IMR-90 (cell line): ENCODE data around the gene SLC9A3. TPM values are rescaled to one million over a fixed set of nuclear protein-coding genes. Genes with fewer than 3 reads are reported as not detected.

Source experiments
- ATAC-seq: fragments of 200-7000 bp; cut with Tn5 transposase; 2 replicates; pipeline ENCODE4 v1.9.1; 2020; ENCODE audit warnings: low read depth, mild to moderate bottlenecking, moderate library complexity
- BruUV-seq: library from RNA; stranded (reverse); fragments of 400-500 nt; replicated peaks from 2 replicates; lab custom pipeline; 2021; lab: Mats Ljungman, UMichigan
- CTCF ChIA-PET: fragments of 300-600 bp; formaldehyde crosslinking; extraction: SDS; loops from one replicate; lab custom pipeline; 2021; ENCODE audit warnings: antibody characterized with exemption; lab: Yijun Ruan, JAX
- POLR2A ChIA-PET: fragments of 300-600 bp; sonication (Branson Sonifier 250); formaldehyde crosslinking; loops from one replicate; lab custom pipeline; 2022; ENCODE audit warnings: antibody characterized with exemption; ENCODE audit not compliant: unreplicated experiment; lab: Charles Lee
- DNase-seq: peaks from one replicate; pipeline ENCODE4 v3.0.0; 2013
- H2AFZ ChIP-seq: replicated peaks from 2 replicates; pipeline ENCODE3; 2013; ENCODE audit warnings: low read length, mild to moderate bottlenecking; ENCODE audit not compliant: poor library complexity
- H2AK5ac ChIP-seq: 2 replicates; pipeline ENCODE4 v1.6.1; 2013; ENCODE audit warnings: low read depth, low read length, inconsistent platforms
- H2AK9ac ChIP-seq: replicated peaks from 2 replicates; pipeline ENCODE3; 2013; ENCODE audit warnings: mild to moderate bottlenecking, low read depth, low read length, moderate library complexity; ENCODE audit not compliant: poor library complexity
- H2BK120ac ChIP-seq: 2 replicates; pipeline ENCODE4 v1.6.1; 2013; ENCODE audit warnings: low read depth, low read length, inconsistent platforms
- H2BK15ac ChIP-seq: 3 replicates; pipeline ENCODE4 v1.6.1; 2013; ENCODE audit warnings: low read depth, low read length, inconsistent platforms
- H2BK20ac ChIP-seq: 2 replicates; pipeline ENCODE4 v1.6.1; 2013; ENCODE audit warnings: low read depth, mild to moderate bottlenecking, inconsistent platforms, low read length, moderate library complexity
- H2BK5ac ChIP-seq: 2 replicates; pipeline ENCODE4 v1.6.1; 2013; ENCODE audit warnings: mild to moderate bottlenecking, low read depth, low read length, inconsistent platforms; ENCODE audit not compliant: poor library complexity, severe bottlenecking
- H3K14ac ChIP-seq: replicated peaks from 2 replicates; pipeline ENCODE4 v1.6.1; 2013; ENCODE audit warnings: low read depth, low read length, inconsistent platforms
- H3K18ac ChIP-seq: 2 replicates; pipeline ENCODE4 v1.6.1; 2013; ENCODE audit warnings: low read depth, low read length, control low read depth
- H3K23ac ChIP-seq: 2 replicates; pipeline ENCODE4 v1.6.1; 2013; ENCODE audit warnings: low read depth, low read length, inconsistent platforms
- H3K27ac ChIP-seq: 2 replicates; pipeline ENCODE4 v1.5.1; 2013; ENCODE audit warnings: mild to moderate bottlenecking, control low read depth, low read length; ENCODE audit not compliant: insufficient read depth
- H3K27me3 ChIP-seq: 2 replicates; pipeline ENCODE4 v1.6.1; 2013; ENCODE audit warnings: low read length; ENCODE audit not compliant: control insufficient read depth, insufficient read depth
- H3K36me3 ChIP-seq: 2 replicates; pipeline ENCODE4 v1.6.1; 2013; ENCODE audit warnings: low read length, mixed read lengths; ENCODE audit not compliant: control insufficient read depth, insufficient read depth
- H3K4ac ChIP-seq: 2 replicates; pipeline ENCODE4 v1.6.1; 2013; ENCODE audit warnings: low read depth, low read length, inconsistent platforms
- H3K4me1 ChIP-seq: 2 replicates; pipeline ENCODE4 v1.6.1; 2013; ENCODE audit warnings: low read length, mixed read lengths; ENCODE audit not compliant: control insufficient read depth, insufficient read depth
- H3K4me2 ChIP-seq: 2 replicates; pipeline ENCODE4 v1.6.1; 2013; ENCODE audit warnings: low read depth, mild to moderate bottlenecking, control low read depth, low read length, moderate library complexity
- H3K4me3 ChIP-seq: 2 replicates; pipeline ENCODE4 v1.5.1; 2013; ENCODE audit warnings: low read depth, mild to moderate bottlenecking, control low read depth, low read length, moderate library complexity; ENCODE audit not compliant: insufficient read depth
- H3K56ac ChIP-seq: 2 replicates; pipeline ENCODE4 v1.6.1; 2013; ENCODE audit warnings: low read length, inconsistent platforms; ENCODE audit not compliant: insufficient read depth; ENCODE audit errors: extremely low read depth
- H3K79me1 ChIP-seq, 2 experiments: 2 replicates each; pipeline ENCODE4 v1.6.1; 2013; ENCODE audit warnings: low read length in 2 of 2, inconsistent platforms in 1 of 2, low read depth in 1 of 2
- H3K9ac ChIP-seq: 2 replicates; pipeline ENCODE4 v1.6.1; 2013; ENCODE audit warnings: low read depth, low read length, control low read depth
- H3K9me1 ChIP-seq: 2 replicates; pipeline ENCODE4 v1.6.1; 2013; ENCODE audit warnings: low read length, inconsistent platforms; ENCODE audit not compliant: insufficient read depth
- H3K9me3 ChIP-seq: 2 replicates; pipeline ENCODE4 v1.6.1; 2013; ENCODE audit warnings: low read length; ENCODE audit not compliant: control insufficient read depth, insufficient read depth
- H4K20me1 ChIP-seq: 2 replicates; pipeline ENCODE4 v1.6.1; 2013; ENCODE audit warnings: low read length, inconsistent platforms; ENCODE audit not compliant: insufficient read depth
- H4K5ac ChIP-seq: 2 replicates; pipeline ENCODE4 v1.6.1; 2013; ENCODE audit warnings: mild to moderate bottlenecking, low read depth, low read length, control low read depth
- H4K8ac ChIP-seq, 2 experiments: 2 replicates each; pipeline ENCODE4 v1.6.1; 2013; ENCODE audit warnings: low read depth in 2 of 2, low read length in 2 of 2, control low read depth in 1 of 2, inconsistent platforms in 1 of 2
- H4K91ac ChIP-seq: 2 replicates; pipeline ENCODE4 v1.6.1; 2013; ENCODE audit warnings: low read depth, low read length, inconsistent platforms; ENCODE audit not compliant: insufficient read depth
- BHLHE40 ChIP-seq: fragments of 150-350 bp; IDR thresholded peaks from 2 replicates; pipeline ENCODE4 v1.6.1; 2016; ENCODE audit warnings: mild to moderate bottlenecking, low read depth, low read length
- CEBPB ChIP-seq: IDR thresholded peaks from 2 replicates; pipeline ENCODE4 v1.6.1; 2012; ENCODE audit warnings: low read depth, low read length, improper control_type of control experiment
- CTCF ChIP-seq: conservative IDR thresholded peaks from 2 replicates; pipeline ENCODE4 v1.5.1; 2012; ENCODE audit warnings: mild to moderate bottlenecking, low read depth, low read length, improper control_type of control experiment
- ELK1 ChIP-seq: fragments of 150-350 bp; IDR thresholded peaks from 2 replicates; pipeline ENCODE4 v1.6.1; 2016; ENCODE audit warnings: low read depth, mild to moderate bottlenecking, low read length, moderate library complexity, borderline replicate concordance
- MAFK ChIP-seq: IDR thresholded peaks from 2 replicates; pipeline ENCODE4 v1.6.1; 2012; ENCODE audit warnings: low read depth, low read length, improper control_type of control experiment
- MXI1 ChIP-seq: IDR thresholded peaks from 2 replicates; pipeline ENCODE4 v1.6.1; 2012; ENCODE audit warnings: low read depth, mild to moderate bottlenecking, low read length, moderate library complexity, borderline replicate concordance
- NFE2L2 ChIP-seq: fragments of 150-350 bp; IDR thresholded peaks from 2 replicates; pipeline ENCODE4 v1.6.1; 2016; ENCODE audit warnings: low read depth, mild to moderate bottlenecking, low read length
- SMC3 ChIP-seq: fragments of 150-350 bp; IDR thresholded peaks from 2 replicates; pipeline ENCODE4 v1.6.1; 2016; ENCODE audit warnings: low read depth, mild to moderate bottlenecking, antibody characterized with exemption, low read length, moderate library complexity
- USF2 ChIP-seq: fragments of 150-350 bp; IDR thresholded peaks from 2 replicates; pipeline ENCODE4 v1.6.1; 2017; ENCODE audit warnings: mild to moderate bottlenecking, antibody characterized with exemption, low read length, low read depth
- WGBS, 2 experiments: methylation state at CpG; one replicate each; pipeline versions ENCODE4 v1.1.5 to v1.1.7; 2013; ENCODE audit warnings: missing lambda C conversion rate in 2 of 2; ENCODE audit not compliant: insufficient read length in 1 of 2; ENCODE audit errors: extremely low coverage in 2 of 2; 5-methylcytosine and 5-hydroxymethylcytosine counted together
- dilution Hi-C: fragments of 300-500 bp; cut with HindIII; formaldehyde crosslinking; loops from one replicate; pipeline ENCODE4 v1.14.3; 2018; ENCODE audit warnings: low sequenced_read_pairs; ENCODE audit not compliant: unreplicated experiment
- in situ Hi-C: fragments of 300-500 bp; cut with MboI; formaldehyde crosslinking; loops from 3 replicates; pipeline ENCODE4 v1.14.3; 2019; ENCODE audit warnings: low sequenced_read_pairs, inconsistent platforms, mixed read lengths
- intact Hi-C: fragments of 100-400 bp; cut with micrococcal nuclease; formaldehyde crosslinking; loops from 2 replicates; pipeline ENCODE4 v1.10.0; 2022
- polyA plus RNA-seq, 3 experiments: library from polyadenylated mRNA; depleted of rRNA; stranded (reverse); fragments of >200 nt; gene quantifications; 2 replicates each; pipeline ENCODE4 v1.2.3, GENCODE V29; 2012; ENCODE audit warnings: low replicate concordance in 1 of 3
- total RNA-seq: library from RNA; depleted of rRNA; stranded (reverse); fragments of >200 nt; gene quantifications from 2 replicates; pipeline ENCODE4 v1.2.3, GENCODE V29; 2012

Gene SLC9A3
- total and polyA plus RNA-seq, 2 of the 4 experiments (the other 2 are of a cell fraction) = 0.72 to 1.5 TPM

- Histone ChIP-seq H3K36me3 (no peaks in the 10 kb centered on the region), H3K4me1 (no peaks in the 10 kb centered on the region), H3K23ac (no peak overlapping the region), H3K9me1 (no peaks in the 10 kb centered on the region), H4K5ac (no peak overlapping the region), H2BK120ac (no peak overlapping the region), H2AK5ac (no peak overlapping the region), H3K9ac (no peak overlapping the region), H4K8ac (no peak overlapping the region), H2AFZ (no peak overlapping the region), H4K91ac (no peak overlapping the region), H4K20me1 (no peaks in the 10 kb centered on the region), H3K9me3 (no peaks in the 10 kb centered on the region), H3K4me2 (no peak overlapping the region), H3K14ac (no peak overlapping the region), H3K18ac (no peak overlapping the region), H3K79me1 (no peaks in the 10 kb centered on the region), H2BK20ac (no peak overlapping the region), H3K4ac (no peak overlapping the region), H3K56ac (no peak overlapping the region), H2BK5ac (no peak overlapping the region), H2BK15ac (no peak overlapping the region), H3K4me3 (no peak overlapping the region), H3K27ac (no peak overlapping the region), H3K27me3 (peaks cover 17% of the 10 kb centered on the region), H2AK9ac (no peak overlapping the region)
- WGBS, 2 experiments = 63% methylated on average over 3 of the region's 32 CpGs; no CpG with 5 or more reads in 1 of the 2 experiments
- ChIA-PET POLR2A (no interaction called here), CTCF (no interaction called here)
- ATAC-seq (no peak), DNase-seq (no peak)
- intact Hi-C loops = no loop called here
- in situ Hi-C loops = no loop called here
- TF ChIP-seq MXI1 (no peak), ELK1 (no peak), USF2 (no peak), CTCF (no peak), NFE2L2 (no peak), CEBPB (no peak), SMC3 (no peak), BHLHE40 (no peak), MAFK (no peak)
- BruUV-seq = no TSS peak
- dilution Hi-C loops = no loop called here
Observed at GRCh38 chr5:558871-559503, 34.7 kb upstream of the SLC9A3 start.
